Stimulated activated naive CD4-positive, alpha-beta T cell treated with Interleukin-2 at 50 U/mL for 16 hours (primary cell): ENCODE measurements around the gene ZNF74.

Experiments
- DNase-seq: peaks from one replicate; lab custom pipeline; 2025; lab: John Stamatoyannopoulos, UW

The ZNF74 gene

DNA sequence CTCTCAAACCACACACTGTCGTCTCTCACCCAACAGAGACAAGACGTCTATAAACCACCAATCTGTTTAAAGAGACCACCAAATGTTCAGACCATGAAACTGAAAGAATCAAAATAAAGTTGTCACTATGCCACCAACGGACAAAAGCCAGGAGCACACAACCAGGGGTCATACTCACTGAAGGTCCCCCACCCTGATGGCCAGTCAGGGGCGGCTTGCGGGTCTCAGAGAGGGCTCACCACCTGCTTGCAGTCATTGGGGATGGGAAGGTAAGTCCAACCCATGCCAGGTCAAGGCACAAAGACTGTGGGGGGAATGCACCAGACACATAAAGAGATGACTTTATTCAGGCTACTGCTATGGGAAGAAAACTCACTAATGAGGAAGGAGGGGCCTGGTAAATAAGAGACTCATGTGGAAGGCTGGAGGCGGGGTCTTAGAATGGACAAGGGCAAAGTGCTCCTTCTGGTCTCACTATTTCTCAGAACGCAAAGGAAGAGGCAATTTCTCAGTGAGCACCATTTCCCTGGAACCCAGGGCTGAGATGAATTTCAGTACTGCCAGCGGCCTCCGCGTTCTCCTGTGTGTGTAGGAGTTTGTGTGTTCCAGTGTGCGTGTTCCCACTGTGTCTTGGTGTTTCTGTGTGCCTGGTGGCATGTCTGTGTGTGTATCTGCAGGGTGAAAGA, 26.3 kb downstream of the ZNF74 start:
- DNase-seq = no peak

GRCh38 chr22:20421507-20421874, 27.5 kb downstream of the ZNF74 start:
- no peak for DNase-seq

GRCh38 chr22:20422271-20423007, 28.5 kb downstream of the ZNF74 start:
- DNase-seq = no peak

DNA sequence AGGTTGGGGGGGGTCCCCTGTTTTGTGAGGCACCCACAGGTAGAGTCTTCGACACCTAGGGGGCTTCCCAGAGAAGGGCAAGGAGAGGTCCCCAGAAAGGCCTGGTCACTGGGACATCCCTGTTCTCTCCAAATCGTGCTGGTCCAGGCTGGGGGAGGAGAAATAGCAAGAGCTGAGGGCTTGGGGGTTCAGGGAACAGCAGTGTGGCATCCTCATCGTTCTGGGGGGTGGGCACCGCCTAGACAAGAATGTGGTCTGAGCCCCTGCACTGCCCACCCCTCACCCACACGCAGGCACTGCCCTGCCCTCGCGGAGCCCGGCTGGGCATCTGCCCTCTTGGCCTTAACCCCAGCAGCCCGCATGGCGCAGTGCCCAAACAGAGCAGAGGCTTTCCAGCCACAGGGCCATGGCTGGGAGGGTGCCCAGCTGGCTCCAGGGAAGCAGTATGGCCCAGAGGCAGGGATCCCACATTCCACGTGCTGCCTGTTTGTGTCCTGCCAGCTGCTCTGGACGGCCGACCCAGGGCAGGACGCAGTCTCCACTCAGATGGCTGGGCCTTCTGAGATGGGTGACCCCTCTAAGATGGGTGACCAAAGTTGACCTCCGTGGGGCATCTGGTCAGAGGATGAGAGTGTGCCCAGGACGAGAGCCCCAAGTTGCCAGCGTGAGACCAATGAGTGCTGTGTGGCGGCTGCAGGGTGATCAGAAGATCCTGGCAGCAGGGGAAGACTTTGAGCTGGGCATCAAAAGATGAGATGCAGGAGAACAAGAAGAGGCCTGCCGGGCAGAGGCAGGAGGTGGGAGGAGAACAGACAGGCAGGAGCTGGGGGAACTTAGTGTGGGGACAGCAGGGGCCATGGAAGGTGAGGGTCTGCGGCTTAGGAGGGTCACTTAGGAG, 29.3 kb downstream of the ZNF74 start:
- no peak for DNase-seq

DNA sequence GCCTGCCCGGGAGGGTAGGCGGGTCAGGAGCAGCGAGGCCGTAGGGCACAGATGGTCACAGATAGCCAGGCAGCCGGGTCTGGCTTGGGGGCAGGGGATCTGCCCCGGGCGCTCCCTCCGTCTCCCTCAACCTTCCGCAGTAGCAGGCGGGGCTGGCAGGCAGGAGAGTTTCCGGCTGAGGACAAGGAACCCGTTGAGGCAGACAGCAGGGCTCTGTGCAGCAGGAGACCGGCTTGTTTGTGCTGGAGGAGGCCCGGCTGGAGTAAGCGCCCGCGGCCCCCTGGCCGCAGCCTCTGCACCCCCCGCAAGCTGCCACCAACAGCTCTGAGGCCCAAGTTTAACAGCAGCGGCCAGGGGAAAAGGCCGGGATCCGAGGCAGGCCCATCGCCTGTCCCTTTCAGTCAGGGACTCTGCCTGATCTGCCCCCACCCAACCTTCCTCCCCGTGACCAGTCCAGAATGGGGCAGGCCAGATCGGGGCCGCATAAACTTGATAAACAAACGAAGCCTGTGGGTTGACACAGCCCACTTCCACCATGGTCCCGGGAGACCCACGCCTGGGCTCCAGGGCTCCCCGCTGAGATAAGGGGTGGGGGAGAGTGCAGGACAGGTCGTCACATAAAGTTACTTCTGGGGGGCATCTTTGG, 30.1 kb downstream of the ZNF74 start:
- DNase-seq = no peak

GRCh38 chr22:20424568-20424931, 30.6 kb downstream of the ZNF74 start:
- DNase-seq = no peak

- DNase-seq = no peak
These were observed 31.1 kb downstream of the ZNF74 start for GRCh38 chr22:20424932-20425565.

- DNase-seq = no peak
These were observed 31.8 kb downstream of the ZNF74 start for GRCh38 chr22:20425566-20426258.

DNA sequence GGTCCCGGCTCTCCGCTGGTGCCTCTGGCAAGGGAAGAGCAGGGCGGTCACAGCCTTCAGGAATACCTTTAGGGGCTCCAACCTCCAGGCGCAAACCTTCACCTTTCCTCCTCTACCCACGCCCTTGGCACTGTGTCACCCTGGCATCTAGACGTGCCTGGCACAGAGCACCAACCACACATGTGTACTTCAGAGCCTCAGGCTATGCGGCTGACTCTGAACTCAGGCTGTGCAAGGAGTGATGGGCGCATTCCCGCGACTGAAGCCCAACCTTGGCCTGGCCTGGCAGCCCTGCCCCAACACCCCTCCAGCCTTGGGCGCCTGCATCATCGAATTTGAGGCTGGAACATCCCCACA, 32.3 kb downstream of the ZNF74 start:
- no peak for DNase-seq

DNA sequence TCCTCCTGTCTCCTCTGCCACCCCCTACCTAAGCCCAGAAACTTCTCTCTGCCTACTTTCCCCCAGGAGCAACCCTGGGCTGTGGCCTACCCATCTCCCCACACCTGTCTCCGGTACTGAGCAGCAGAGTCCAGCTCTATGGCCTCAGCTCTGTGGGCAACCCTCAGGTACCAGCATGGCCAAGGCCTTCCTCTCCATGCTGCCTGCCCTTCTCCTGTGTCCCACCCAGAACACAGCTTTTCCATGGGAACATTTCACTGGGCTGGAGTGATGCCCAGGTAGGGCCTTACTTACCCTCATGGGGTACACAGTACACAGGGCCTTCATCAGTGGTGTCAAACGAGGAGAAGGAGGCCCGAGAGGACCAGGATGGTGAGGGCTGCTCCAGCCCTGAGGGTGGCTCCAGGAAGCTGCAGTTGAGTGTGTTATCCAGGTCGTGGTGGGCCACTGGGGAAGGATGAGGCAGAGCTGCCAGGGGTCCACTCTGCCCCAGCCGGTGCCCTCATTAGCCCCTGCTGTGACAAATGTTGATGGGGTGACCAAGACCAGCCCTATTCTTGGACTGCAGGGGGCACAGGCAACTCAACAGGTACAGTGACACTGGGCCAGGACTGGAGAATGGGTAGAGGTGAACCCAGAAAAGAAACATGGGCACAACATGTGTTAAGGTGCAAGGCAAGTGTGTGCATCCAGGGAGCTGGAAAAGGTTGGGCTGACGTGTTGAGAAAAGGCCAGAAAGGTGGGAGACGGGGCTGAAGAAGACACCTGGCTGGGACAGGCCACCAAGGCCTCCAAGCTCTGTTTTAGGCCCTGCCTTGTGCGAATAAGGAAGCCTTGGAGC, 33.4 kb downstream of the ZNF74 start:
- no peak for DNase-seq

DNA sequence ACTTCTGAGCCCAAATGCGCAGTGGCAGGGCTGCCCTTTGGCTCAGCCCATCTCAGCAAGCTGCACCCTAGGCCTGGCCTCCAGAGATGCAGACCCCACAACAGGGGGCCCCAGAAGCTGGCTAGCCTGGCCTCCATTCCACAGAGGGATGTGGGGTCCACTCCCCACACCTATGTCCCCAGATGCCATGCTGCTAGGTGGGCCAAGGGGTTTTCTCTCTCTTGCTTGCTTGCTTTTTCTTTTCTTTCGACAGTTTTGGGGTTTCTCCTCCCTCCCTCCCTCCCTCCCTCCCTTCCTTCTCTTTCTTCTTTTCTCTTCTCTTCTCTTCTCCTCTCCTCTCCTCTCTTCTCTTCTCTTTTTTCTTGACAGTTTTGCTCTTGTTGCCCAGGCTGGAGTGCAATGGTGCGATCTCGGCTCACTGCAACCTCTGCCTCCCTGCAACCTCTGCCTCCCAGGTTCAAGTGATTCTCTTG, 34.0 kb downstream of the ZNF74 start:
- DNase-seq = no peak

DNA sequence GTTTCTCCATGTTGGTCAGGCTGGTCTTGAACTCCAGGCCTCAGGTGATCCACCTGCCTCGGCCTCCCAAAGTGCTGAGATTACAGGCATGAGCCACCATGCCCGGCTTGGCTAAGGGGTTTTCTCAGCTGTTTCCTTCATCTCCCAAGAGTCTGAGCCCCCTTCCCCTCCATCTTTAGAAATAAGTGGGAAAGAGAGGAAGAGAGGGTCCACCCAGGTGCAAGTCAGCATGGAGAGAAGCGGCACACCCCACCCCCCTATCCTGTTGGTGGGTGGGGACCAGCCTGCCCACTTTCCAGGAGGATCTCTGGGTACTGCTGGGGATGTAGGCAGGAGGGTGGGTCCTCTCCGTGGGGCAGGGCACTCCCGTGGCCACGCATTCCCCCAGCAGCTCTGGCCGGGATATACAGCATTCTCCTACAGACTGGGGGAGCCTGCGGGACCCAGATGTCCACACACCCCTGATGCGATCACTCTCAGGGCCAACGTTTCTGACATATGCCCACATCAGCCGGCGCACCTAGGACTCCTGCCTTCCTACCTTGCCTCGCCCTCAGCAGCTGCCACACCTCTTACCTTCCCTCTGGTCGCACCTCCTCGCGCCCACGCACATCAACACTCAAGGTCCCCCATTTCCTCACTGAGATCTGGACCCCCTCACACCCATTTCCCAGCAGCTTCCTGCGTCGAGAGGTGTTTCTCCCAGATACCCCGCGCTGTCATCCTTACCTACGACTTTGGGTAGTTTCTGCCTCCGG, 34.7 kb downstream of the ZNF74 start:
- no peak for DNase-seq

- peak; percentile 80 for DNase-seq
These were observed 35.5 kb downstream of the ZNF74 start for GRCh38 chr22:20429254-20430100.

GRCh38 chr22:20430101-20430719, 36.3 kb downstream of the ZNF74 start:
- DNase-seq = peak; percentile 29

- DNase-seq = peak; percentile 53
These were observed 37.0 kb downstream of the ZNF74 start for GRCh38 chr22:20430720-20431510.

DNA sequence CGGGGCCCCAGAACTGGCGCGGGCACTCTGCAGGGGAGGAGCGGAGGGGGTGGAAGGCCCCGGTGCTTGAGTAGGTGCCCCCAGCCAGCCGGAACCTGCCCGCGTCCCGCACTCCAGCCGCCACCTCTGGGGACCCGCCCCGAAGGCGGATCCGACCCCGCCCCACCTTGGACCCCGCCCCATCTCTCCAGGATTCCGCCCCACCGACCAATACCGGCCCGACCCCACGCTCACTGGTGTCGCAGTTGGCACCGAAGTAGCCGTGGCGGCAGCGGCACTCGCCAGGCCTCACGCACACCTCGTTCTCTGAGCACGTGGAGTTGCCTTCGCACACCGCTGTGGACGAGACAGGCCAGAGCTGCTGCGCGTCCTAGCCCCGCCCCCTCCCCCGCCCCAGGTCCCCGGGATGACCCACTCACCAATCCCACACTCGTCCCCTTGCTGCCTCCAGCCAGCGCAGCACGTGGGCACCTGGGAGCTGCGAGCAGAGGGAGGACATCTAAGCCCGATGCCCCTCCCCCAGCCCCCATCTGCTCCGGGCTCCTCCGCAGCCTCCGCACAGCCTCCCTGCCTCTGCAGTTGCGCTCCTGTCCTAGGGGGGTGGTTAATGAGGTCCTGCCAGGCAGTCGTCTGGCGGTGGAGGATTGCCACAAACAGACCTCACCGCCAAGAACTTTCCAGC, 37.7 kb downstream of the ZNF74 start:
- DNase-seq = no peak

DNA sequence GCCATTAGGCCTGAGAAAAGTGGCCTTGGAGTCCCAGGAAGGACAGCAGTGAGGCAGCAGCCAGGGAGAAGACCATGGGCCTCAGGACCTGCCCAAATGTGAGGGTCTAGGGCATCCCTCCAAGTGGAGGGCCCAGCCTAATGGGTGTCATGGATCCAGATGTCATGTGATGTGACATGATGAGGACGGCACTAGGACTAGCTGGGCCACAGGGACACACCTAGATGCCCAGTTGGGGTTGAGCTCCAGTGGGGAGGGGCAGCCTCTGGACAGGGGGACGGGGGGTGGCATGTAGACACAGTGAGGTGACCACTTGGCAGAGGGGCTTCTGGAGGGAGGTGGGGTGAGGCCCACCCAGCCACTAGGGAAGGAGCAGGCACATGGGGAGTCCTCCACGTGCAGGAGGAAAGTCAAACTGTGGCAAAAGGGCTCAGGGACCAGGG, 38.3 kb downstream of the ZNF74 start:
- DNase-seq = no peak
